Endothelial cell of umbilical vein (primary cell): ENCODE measurements around the gene NCOA6. TPM values are rescaled to one million over a fixed set of nuclear protein-coding genes. Genes with fewer than 3 reads are reported as not detected.

Experiments
- BruUV-seq: library from RNA; stranded (reverse); fragments of 400-500 nt; replicated peaks from 2 replicates; lab custom pipeline; 2021; lab: Mats Ljungman, UMichigan
- CTCF ChIA-PET: fragments of 300-600, 350-600 bp; sonication (Branson Sonifier 250); formaldehyde crosslinking; loops from one replicate; lab custom pipeline; 2021; ENCODE audit warnings: antibody characterized with exemption, inconsistent platforms; lab: Charles Lee
- POLR2A ChIA-PET: fragments of 300-600, 350-600 bp; sonication (Branson Sonifier 250); formaldehyde crosslinking; loops from one replicate; lab custom pipeline; 2021; ENCODE audit warnings: antibody characterized with exemption, inconsistent platforms; lab: Charles Lee
- DNase-seq: peaks from one replicate; pipeline ENCODE4 v3.0.0-alpha.2; 2011; ENCODE audit warnings: low read depth, low spot score
- FAIRE-seq: peaks from 2 replicates; lab custom pipeline; 2011; peaks lifted over from hg19 to GRCh38; lab: Jason Lieb, UNC
- H2AFZ ChIP-seq: 2 replicates; pipeline ENCODE4 v1.6.0; 2012; ENCODE audit warnings: low read depth, low read length, control low read depth, inconsistent platforms
- H3K27ac ChIP-seq: 2 replicates; pipeline ENCODE4 v1.5.1; 2011; ENCODE audit warnings: low read depth, mild to moderate bottlenecking, control low read depth, low read length, moderate library complexity; ENCODE audit not compliant: insufficient read depth
- H3K27me3 ChIP-seq, 2 experiments: 2 replicates each; pipeline versions ENCODE4 v1.6.0 to v1.6.1; 2011; ENCODE audit warnings: low read length in 2 of 2, mixed read lengths in 1 of 2; ENCODE audit not compliant: control insufficient read depth in 2 of 2, insufficient read depth in 2 of 2
- H3K36me3 ChIP-seq, 2 experiments: 2 replicates in 1 of 2; 3 replicates in 1 of 2; pipeline ENCODE4 v1.5.1; 2011; ENCODE audit warnings: low read length in 2 of 2, mild to moderate bottlenecking in 1 of 2, moderate library complexity in 1 of 2; ENCODE audit not compliant: control insufficient read depth in 2 of 2, insufficient read depth in 2 of 2; ENCODE audit errors: extremely low read depth in 1 of 2
- H3K4me1 ChIP-seq: 3 replicates; pipeline ENCODE4 v1.5.1; 2011; ENCODE audit warnings: mild to moderate bottlenecking, low read length; ENCODE audit not compliant: control insufficient read depth, insufficient read depth; ENCODE audit errors: extremely low read depth
- H3K4me2 ChIP-seq: 2 replicates; pipeline ENCODE4 v1.6.1; 2011; ENCODE audit warnings: low read length, control low read depth, mixed read lengths; ENCODE audit not compliant: insufficient read depth
- H3K4me3 ChIP-seq, 3 experiments: fragments of 200-600 bp in 1 of 3; sonication (generic), shearing (Covaris generic) in 1 of 3; replicated peaks in 1 of 3; 2 replicates each; pipeline ENCODE4 v1.5.1; 2011 to 2016; ENCODE audit warnings: control low read depth in 3 of 3, low read length in 3 of 3, mild to moderate bottlenecking in 2 of 3, inconsistent platforms in 1 of 3, low read depth in 1 of 3, moderate library complexity in 1 of 3; ENCODE audit not compliant: insufficient read depth in 1 of 3
- H3K79me2 ChIP-seq: 2 replicates; pipeline ENCODE4 v1.6.0; 2012; ENCODE audit warnings: low read length, inconsistent platforms; ENCODE audit not compliant: control insufficient read depth, insufficient read depth
- H3K9ac ChIP-seq: replicated peaks from 2 replicates; pipeline ENCODE3; 2011; ENCODE audit warnings: low read length, control low read depth; ENCODE audit not compliant: insufficient read depth; ENCODE audit errors: extremely low read depth
- H3K9me1 ChIP-seq: replicated peaks from 3 replicates; pipeline ENCODE4 v1.6.0; 2011; ENCODE audit warnings: mild to moderate bottlenecking, low read length; ENCODE audit not compliant: control insufficient read depth, insufficient read depth; ENCODE audit errors: extremely low read depth
- H3K9me3 ChIP-seq: replicated peaks from 2 replicates; pipeline ENCODE4 v1.5.1; 2012; ENCODE audit warnings: low read length, inconsistent platforms; ENCODE audit not compliant: control insufficient read depth, insufficient read depth
- H4K20me1 ChIP-seq: replicated peaks from 2 replicates; pipeline ENCODE3; 2011; ENCODE audit warnings: mild to moderate bottlenecking, low read length; ENCODE audit not compliant: control insufficient read depth, insufficient read depth; ENCODE audit errors: extremely low read depth
- EZH2 ChIP-seq: IDR thresholded peaks from 2 replicates; pipeline ENCODE4 v1.6.1; 2012; ENCODE audit warnings: borderline replicate concordance, low read depth, mild to moderate bottlenecking, moderate library complexity, low read length, inconsistent platforms; ENCODE audit not compliant: severe bottlenecking
- FOS ChIP-seq: IDR thresholded peaks from 2 replicates; pipeline ENCODE4 v1.6.1; 2011; ENCODE audit warnings: mild to moderate bottlenecking, low read length, moderate library complexity, borderline replicate concordance; ENCODE audit not compliant: insufficient read depth
- GATA2 ChIP-seq: IDR thresholded peaks from 2 replicates; pipeline ENCODE4 v1.7.0; 2011; ENCODE audit warnings: low read depth, mild to moderate bottlenecking, moderate library complexity, mixed read lengths, low read length; ENCODE audit not compliant: insufficient read length, insufficient read depth
- JUN ChIP-seq: IDR thresholded peaks from 2 replicates; pipeline ENCODE4 v1.6.1; 2011; ENCODE audit warnings: borderline replicate concordance, low read depth; ENCODE audit not compliant: insufficient read length, insufficient read depth
- MYC ChIP-seq: IDR thresholded peaks from one replicate; pipeline ENCODE4 v1.6.1; 2011; ENCODE audit warnings: mild to moderate bottlenecking, low read depth, low read length
- POLR2A ChIP-seq: IDR thresholded peaks from 2 replicates; pipeline ENCODE4 v1.6.1; 2012; ENCODE audit warnings: low read depth, mild to moderate bottlenecking, control low read depth, low read length
- POLR2AphosphoS5 ChIP-seq: IDR thresholded peaks from 2 replicates; pipeline ENCODE4 v1.6.1; 2012; ENCODE audit warnings: low read depth, mild to moderate bottlenecking, control low read depth, low read length, moderate library complexity; ENCODE audit not compliant: insufficient read depth
- dilution Hi-C: fragments of 300-500 bp; cut with MboI; formaldehyde crosslinking; loops from one replicate; pipeline ENCODE4 v1.15.0; 2019; ENCODE audit warnings: low sequenced_read_pairs; ENCODE audit not compliant: extremely low pct_ligation_motif_present
- intact Hi-C: fragments of 100-400 bp; cut with micrococcal nuclease; formaldehyde crosslinking; loops from one replicate; pipeline ENCODE4 v1.10.0; 2022
- polyA plus RNA-seq, 4 experiments: library from polyadenylated mRNA; depleted of rRNA in 3 of 4; stranded (reverse) in 3 of 4; unstranded in 1 of 4; fragments of >200 nt; gene quantifications; 2 replicates each; pipeline versions ENCODE4 v1.2.1 to v1.2.3, GENCODE V29; 2011 to 2012; ENCODE audit warnings: missing spikeins in 1 of 4
- total RNA-seq: library from RNA; stranded (reverse); gene quantifications from 2 replicates; pipeline ENCODE4 v1.2.3, GENCODE V29; 2021
- TF ChIP-seq, protein P1 (sequence below), 2 donors: IDR thresholded peaks; 1 replicate in 1 of 2; 2 replicates in 1 of 2; pipeline ENCODE4 v1.5.1; 2011; ENCODE audit warnings: low read length in 2 of 2, mild to moderate bottlenecking in 2 of 2, moderate library complexity in 2 of 2, control low read depth in 1 of 2, inconsistent platforms in 1 of 2, low read depth in 1 of 2; ENCODE audit not compliant: insufficient read depth in 1 of 2; ENCODE audit errors: extremely low read depth in 1 of 2
- TF ChIP-seq, protein P2 (sequence below): IDR thresholded peaks from 2 replicates; pipeline ENCODE4 v1.6.1; 2011; ENCODE audit not compliant: insufficient read depth, insufficient read length

The NCOA6 gene
- total and polyA plus RNA-seq, 2 donors (not counting 3 experiments of a cell fraction or from before 2014, with no cell fraction given): 16.9 to 26.7 TPM

DNA sequence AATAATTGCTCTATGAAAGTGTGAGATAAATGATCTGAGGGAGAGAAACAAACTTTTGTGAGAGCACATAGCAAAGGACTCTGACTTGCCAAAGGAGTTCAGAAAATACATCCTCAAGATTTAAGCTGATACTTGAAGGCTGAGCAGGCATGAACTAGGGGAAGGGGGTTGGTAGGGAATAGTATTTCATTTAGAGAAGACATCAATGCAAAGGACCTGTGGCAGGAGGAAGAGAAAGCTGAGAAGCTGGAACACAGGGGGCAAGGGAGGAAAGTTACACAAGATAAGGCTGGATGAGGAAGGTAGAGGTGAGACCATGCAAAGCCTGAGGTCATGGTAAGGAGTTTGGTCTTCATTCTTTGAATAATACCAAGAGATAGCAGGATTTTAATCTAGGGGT is 50.6 kb downstream of the NCOA6 start:
- ChIA-PET POLR2A (no interaction called here), CTCF (interaction anchor here (0.7 kb wide), 1 partner anchor 9 kb away, joined by 3 read pairs; no protein-coding TSS in a partner anchor)
- no peaks in the 10 kb centered on the region for H3K27me3 ChIP-seq
- DNase-seq (no peak), FAIRE-seq (no peak)
- intact Hi-C loops (no loop called here), dilution Hi-C loops (no loop called here)
- H3K4me3 ChIP-seq: no peak overlapping the region
- H3K36me3 ChIP-seq: peaks cover 2 to 4% of the 10 kb centered on the region in 2 experiments
- BruUV-seq: no TSS peak
- no peaks in the 10 kb centered on the region for H3K9me1 ChIP-seq
- H3K4me2 ChIP-seq: no peak overlapping the region
- TF ChIP-seq MYC: no peak
- no peaks in the 10 kb centered on the region for H4K20me1 ChIP-seq
- no peaks in the 10 kb centered on the region for H3K9me3 ChIP-seq
- no peak overlapping the region for H2AFZ ChIP-seq
- no peaks in the 10 kb centered on the region for H3K4me1 ChIP-seq
- H3K27ac ChIP-seq: no peak overlapping the region
- no peaks in the 10 kb centered on the region for H3K79me2 ChIP-seq
- no peak overlapping the region for H3K9ac ChIP-seq

DNA sequence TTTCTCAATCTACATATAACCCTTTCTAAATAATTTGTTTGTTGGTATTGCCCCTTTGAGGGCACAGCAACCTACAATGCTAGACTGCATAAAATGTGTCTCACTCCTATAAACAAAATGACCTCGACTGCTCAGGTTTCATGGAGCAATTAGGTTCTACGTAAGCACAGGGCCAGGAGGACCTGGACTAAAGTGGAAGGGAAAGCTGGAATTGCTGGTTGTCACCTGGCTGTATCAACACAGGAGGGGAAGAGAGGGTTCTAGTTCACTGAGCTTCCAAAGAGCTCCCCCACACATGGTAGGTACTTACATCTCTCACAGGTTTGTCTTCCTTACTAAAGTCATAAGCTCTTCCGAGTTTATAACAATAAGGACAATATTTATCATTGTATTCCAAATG is 51.0 kb downstream of the NCOA6 start:
- H3K27me3 ChIP-seq: no peaks in the 10 kb centered on the region
- no peaks in the 10 kb centered on the region for H3K79me2 ChIP-seq
- dilution Hi-C loops (no loop called here), intact Hi-C loops (no loop called here)
- peaks cover 2 to 4% of the 10 kb centered on the region in 2 experiments for H3K36me3 ChIP-seq
- H3K9me3 ChIP-seq: no peaks in the 10 kb centered on the region
- TF ChIP-seq GATA2 (no peak), FOS (no peak), POLR2A (no peak), MYC (no peak), JUN (no peak), EZH2 (no peak), POLR2AphosphoS5 (no peak)
- TF ChIP-seq, protein P1, sequence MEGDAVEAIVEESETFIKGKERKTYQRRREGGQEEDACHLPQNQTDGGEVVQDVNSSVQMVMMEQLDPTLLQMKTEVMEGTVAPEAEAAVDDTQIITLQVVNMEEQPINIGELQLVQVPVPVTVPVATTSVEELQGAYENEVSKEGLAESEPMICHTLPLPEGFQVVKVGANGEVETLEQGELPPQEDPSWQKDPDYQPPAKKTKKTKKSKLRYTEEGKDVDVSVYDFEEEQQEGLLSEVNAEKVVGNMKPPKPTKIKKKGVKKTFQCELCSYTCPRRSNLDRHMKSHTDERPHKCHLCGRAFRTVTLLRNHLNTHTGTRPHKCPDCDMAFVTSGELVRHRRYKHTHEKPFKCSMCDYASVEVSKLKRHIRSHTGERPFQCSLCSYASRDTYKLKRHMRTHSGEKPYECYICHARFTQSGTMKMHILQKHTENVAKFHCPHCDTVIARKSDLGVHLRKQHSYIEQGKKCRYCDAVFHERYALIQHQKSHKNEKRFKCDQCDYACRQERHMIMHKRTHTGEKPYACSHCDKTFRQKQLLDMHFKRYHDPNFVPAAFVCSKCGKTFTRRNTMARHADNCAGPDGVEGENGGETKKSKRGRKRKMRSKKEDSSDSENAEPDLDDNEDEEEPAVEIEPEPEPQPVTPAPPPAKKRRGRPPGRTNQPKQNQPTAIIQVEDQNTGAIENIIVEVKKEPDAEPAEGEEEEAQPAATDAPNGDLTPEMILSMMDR (IDR thresholded peaks at IDR 0.05; ENCODE audit: extremely low read depth in 1 of 2, insufficient read depth in 1 of 2, low read depth in 1 of 2, low read length in 2 of 2): no peak
- TF ChIP-seq, protein P2, sequence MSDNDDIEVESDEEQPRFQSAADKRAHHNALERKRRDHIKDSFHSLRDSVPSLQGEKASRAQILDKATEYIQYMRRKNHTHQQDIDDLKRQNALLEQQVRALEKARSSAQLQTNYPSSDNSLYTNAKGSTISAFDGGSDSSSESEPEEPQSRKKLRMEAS: no peak
- H3K4me3 ChIP-seq: no peak overlapping the region
- no peak overlapping the region for H3K4me2 ChIP-seq
- no TSS peak for BruUV-seq
- no peaks in the 10 kb centered on the region for H3K9me1 ChIP-seq
- FAIRE-seq (no peak), DNase-seq (no peak)
- no peaks in the 10 kb centered on the region for H3K4me1 ChIP-seq
- H3K27ac ChIP-seq: no peak overlapping the region
- ChIA-PET CTCF (interaction anchor here (0.7 kb wide), 1 partner anchor 8 kb away, joined by 3 read pairs; no protein-coding TSS in a partner anchor), POLR2A (interaction anchor here (0.5 kb wide), 1 partner anchor 114 kb away, joined by 3 read pairs; no protein-coding TSS in a partner anchor)
- H3K9ac ChIP-seq: no peak overlapping the region
- H4K20me1 ChIP-seq: no peaks in the 10 kb centered on the region
- no peak overlapping the region for H2AFZ ChIP-seq
